H9 (cell line): ENCODE results near the gene BRD1. TPM values are rescaled to one million over a fixed set of nuclear protein-coding genes. Genes with fewer than 3 reads are reported as not detected.

Source experiments
- DNase-seq: peaks from one replicate; pipeline ENCODE4 v3.0.0-alpha.2; 2017
- H2AFZ ChIP-seq: one replicate; pipeline ENCODE4 v1.6.1; 2013; ENCODE audit warnings: mild to moderate bottlenecking, low read length, control low read depth, moderate library complexity
- H2AK5ac ChIP-seq: 2 replicates; pipeline ENCODE4 v1.6.1; 2013; ENCODE audit warnings: low read length, control low read depth, mixed read lengths; ENCODE audit not compliant: insufficient read length
- H2BK120ac ChIP-seq: one replicate; pipeline ENCODE4 v1.6.1; 2013; ENCODE audit warnings: low read depth, mild to moderate bottlenecking, low read length, control low read depth, inconsistent platforms; ENCODE audit not compliant: poor library complexity, severe bottlenecking
- H2BK12ac ChIP-seq: 2 replicates; pipeline ENCODE4 v1.6.1; 2013; ENCODE audit warnings: low read length, control low read depth, mixed read lengths, low read depth; ENCODE audit not compliant: insufficient read length
- H2BK15ac ChIP-seq: 2 replicates; pipeline ENCODE4 v1.6.1; 2013; ENCODE audit warnings: low read depth, low read length, control low read depth
- H2BK20ac ChIP-seq: one replicate; pipeline ENCODE4 v1.6.1; 2013; ENCODE audit warnings: low read depth, mild to moderate bottlenecking, low read length, control low read depth, inconsistent platforms; ENCODE audit not compliant: poor library complexity, severe bottlenecking
- H2BK5ac ChIP-seq: 2 replicates; pipeline ENCODE4 v1.6.1; 2013; ENCODE audit warnings: low read length, control low read depth, mixed read lengths; ENCODE audit not compliant: insufficient read length
- H3K14ac ChIP-seq: 2 replicates; pipeline ENCODE4 v1.6.1; 2013; ENCODE audit warnings: low read length, control low read depth; ENCODE audit not compliant: insufficient read depth
- H3K18ac ChIP-seq: 2 replicates; pipeline ENCODE4 v1.6.1; 2013; ENCODE audit warnings: low read depth, mild to moderate bottlenecking, mixed read lengths, low read length, control low read depth; ENCODE audit not compliant: insufficient read length
- H3K23ac ChIP-seq: 2 replicates; pipeline ENCODE4 v1.6.1; 2013; ENCODE audit warnings: low read length, control low read depth, mixed read lengths, low read depth; ENCODE audit not compliant: insufficient read length
- H3K23me2 ChIP-seq: 2 replicates; pipeline ENCODE4 v1.6.1; 2013; ENCODE audit warnings: low read depth, mild to moderate bottlenecking, mixed read lengths, low read length, control low read depth; ENCODE audit not compliant: insufficient read length, poor library complexity, severe bottlenecking
- H3K27ac ChIP-seq: 2 replicates; pipeline ENCODE4 v1.5.1; 2013; ENCODE audit warnings: low read length, control low read depth, mixed read lengths, low read depth; ENCODE audit not compliant: insufficient read length
- H3K27me3 ChIP-seq: 2 replicates; pipeline ENCODE4 v1.6.1; 2013; ENCODE audit warnings: low read length, control low read depth, inconsistent platforms; ENCODE audit not compliant: insufficient read depth
- H3K4ac ChIP-seq: 2 replicates; pipeline ENCODE4 v1.6.1; 2013; ENCODE audit warnings: low read depth, mild to moderate bottlenecking, control low read depth, inconsistent platforms, low read length, moderate library complexity
- H3K4me1 ChIP-seq: 2 replicates; pipeline ENCODE4 v1.6.1; 2013; ENCODE audit warnings: low read length, control low read depth, inconsistent platforms; ENCODE audit not compliant: insufficient read depth
- H3K4me2 ChIP-seq: 2 replicates; pipeline ENCODE4 v1.6.1; 2013; ENCODE audit warnings: low read length, control low read depth, mixed read lengths; ENCODE audit not compliant: insufficient read length, insufficient read depth
- H3K56ac ChIP-seq: 2 replicates; pipeline ENCODE4 v1.6.1; 2013; ENCODE audit warnings: low read depth, mild to moderate bottlenecking, mixed read lengths, low read length, control low read depth; ENCODE audit not compliant: insufficient read length
- H3K79me1 ChIP-seq: 2 replicates; pipeline ENCODE4 v1.6.1; 2013; ENCODE audit warnings: low read depth, mild to moderate bottlenecking, moderate library complexity, low read length, control low read depth, inconsistent platforms; ENCODE audit not compliant: insufficient read depth, poor library complexity, severe bottlenecking
- H3K79me2 ChIP-seq: 2 replicates; pipeline ENCODE4 v1.6.1; 2013; ENCODE audit warnings: low read length, control low read depth, inconsistent platforms; ENCODE audit not compliant: insufficient read depth
- H3K9ac ChIP-seq: 2 replicates; pipeline ENCODE4 v1.6.1; 2013; ENCODE audit warnings: low read length, control low read depth, mixed read lengths; ENCODE audit not compliant: insufficient read length; ENCODE audit errors: extremely low read depth
- H3K9me3 ChIP-seq: one replicate; pipeline ENCODE4 v1.6.1; 2013; ENCODE audit warnings: low read depth, low read length, inconsistent platforms; ENCODE audit not compliant: control insufficient read depth
- H3T11ph ChIP-seq: one replicate; pipeline ENCODE4 v1.6.1; 2013; ENCODE audit warnings: mild to moderate bottlenecking, low read length, control low read depth, inconsistent platforms
- H4K20me1 ChIP-seq: one replicate; pipeline ENCODE4 v1.6.1; 2013; ENCODE audit not compliant: control insufficient read depth, insufficient read length, insufficient read depth
- H4K5ac ChIP-seq: 2 replicates; pipeline ENCODE4 v1.6.1; 2013; ENCODE audit warnings: low read depth, mild to moderate bottlenecking, mixed read lengths, low read length, control low read depth; ENCODE audit not compliant: insufficient read length
- H4K8ac ChIP-seq: replicated peaks from 2 replicates; pipeline ENCODE4 v1.6.1; 2013; ENCODE audit warnings: low read length, control low read depth, mixed read lengths, low read depth; ENCODE audit not compliant: insufficient read length
- H4K91ac ChIP-seq: 2 replicates; pipeline ENCODE4 v1.6.1; 2013; ENCODE audit warnings: low read depth, mild to moderate bottlenecking, moderate library complexity, mixed read lengths, low read length, control low read depth; ENCODE audit not compliant: insufficient read length
- H3K27ac Mint-ChIP-seq, 3 experiments: 2 replicates in 2 of 3; 3 replicates in 1 of 3; pipeline ENCODE4 v1.8.0; 2020 to 2021; ENCODE audit warnings: mixed read lengths in 3 of 3, mild to moderate bottlenecking in 1 of 3, moderate library complexity in 1 of 3
- H3K27me3 Mint-ChIP-seq: 2 replicates; pipeline ENCODE4 v1.8.0; 2021; ENCODE audit warnings: low read depth, mild to moderate bottlenecking, moderate library complexity, mixed read lengths
- H3K36me3 Mint-ChIP-seq, 3 experiments: 2 replicates in 2 of 3; 3 replicates in 1 of 3; pipeline ENCODE4 v1.8.0; 2020 to 2021; ENCODE audit warnings: low read depth in 3 of 3, mixed read lengths in 3 of 3; ENCODE audit not compliant: insufficient read depth in 1 of 3
- H3K4me1 Mint-ChIP-seq, 2 experiments: 2 replicates each; pipeline ENCODE4 v1.8.0; 2020; ENCODE audit warnings: mixed read lengths in 2 of 2
- H3K4me3 Mint-ChIP-seq, 2 experiments: 2 replicates in 1 of 2; 3 replicates in 1 of 2; pipeline ENCODE4 v1.8.0; 2020 to 2021; ENCODE audit warnings: mild to moderate bottlenecking in 2 of 2, mixed read lengths in 2 of 2, moderate library complexity in 1 of 2
- H3K9me3 Mint-ChIP-seq, 2 experiments: 2 replicates in 1 of 2; 3 replicates in 1 of 2; pipeline ENCODE4 v1.8.0; 2020; ENCODE audit warnings: mild to moderate bottlenecking in 2 of 2, mixed read lengths in 2 of 2, moderate library complexity in 1 of 2
- CTCF ChIP-seq: fragments of 200-600 bp; sonication (generic); conservative IDR thresholded peaks from 3 replicates; pipeline ENCODE4 v1.8.0; 2021; ENCODE audit warnings: antibody characterized with exemption, mild to moderate bottlenecking
- WGBS: extraction: QIAGEN DNeasy Blood & Tissue Kit; methylation state at CpG from one replicate; pipeline ENCODE4 v1.1.7; 2013; ENCODE audit warnings: missing lambda C conversion rate, low lambda C conversion rate, mixed read lengths; ENCODE audit not compliant: insufficient read length; ENCODE audit errors: extremely low coverage; 5-methylcytosine and 5-hydroxymethylcytosine counted together
- total RNA-seq: library from RNA; stranded (reverse); gene quantifications from 2 replicates; pipeline ENCODE4 v1.2.1, GENCODE V29; 2021

Gene BRD1
- total RNA-seq, 1 experiment from 2014 or later: 51.3 TPM

GRCh38 chr22:49825436-49825835, 2.2 kb downstream of the BRD1 start:
- Mint-ChIP-seq H3K9me3 (peaks cover 11 to 20% of the 10 kb centered on the region in 2 experiments), H3K36me3 (peaks cover 40 to 65% (median 65%) of the 10 kb centered on the region in 3 experiments), H3K4me1 (peaks cover 15 to 20% of the 10 kb centered on the region in 2 experiments), H3K27ac (no peak overlapping the region), H3K27me3 (peaks cover 14% of the 10 kb centered on the region), H3K4me3 (peak overlapping the region; percentile 82 to 87)
- no peak overlapping the region for H3K14ac ChIP-seq
- H3K23me2 ChIP-seq: peaks cover 9% of the 10 kb centered on the region
- no peaks in the 10 kb centered on the region for H3K27me3 ChIP-seq
- no peak overlapping the region for H4K91ac ChIP-seq
- no peak overlapping the region for H3K23ac ChIP-seq
- no peak overlapping the region for H4K8ac ChIP-seq
- no peak overlapping the region for H3T11ph ChIP-seq
- H3K18ac ChIP-seq: no peak overlapping the region
- H2BK120ac ChIP-seq: no peak overlapping the region
- no peak overlapping the region for H3K4ac ChIP-seq
- H4K5ac ChIP-seq: no peak overlapping the region
- H2BK20ac ChIP-seq: no peak overlapping the region
- no peaks in the 10 kb centered on the region for H3K9me3 ChIP-seq
- H4K20me1 ChIP-seq: no peaks in the 10 kb centered on the region
- H2AK5ac ChIP-seq: no peak overlapping the region
- no peak overlapping the region for H2AFZ ChIP-seq
- TF ChIP-seq CTCF: no peak
- DNase-seq: no peak
- no peak overlapping the region for H3K56ac ChIP-seq
- H3K4me1 ChIP-seq: no peaks in the 10 kb centered on the region
- H3K27ac ChIP-seq: no peak overlapping the region
- H3K4me2 ChIP-seq: no peak overlapping the region
- H3K79me1 ChIP-seq: peaks cover 6% of the 10 kb centered on the region
- H3K9ac ChIP-seq: no peak overlapping the region
- no peak overlapping the region for H2BK15ac ChIP-seq
- no peak overlapping the region for H2BK12ac ChIP-seq
- no peak overlapping the region for H2BK5ac ChIP-seq
- H3K79me2 ChIP-seq: peaks cover 39% of the 10 kb centered on the region; the same call in 1 of the 2 replicates
- WGBS: no CpG with 5 or more reads among the region's 10 CpGs
